ENCODE data around the gene RNF151. TPM values are rescaled to one million over a fixed set of nuclear protein-coding genes. Genes with fewer than 3 reads are reported as not detected.

The RNF151 gene
- total and polyA plus RNA-seq, 10 of the 15 experiments (the other 5 are each of a cell fraction or from before 2014, with no cell fraction given), result 0.17 to 0.56 TPM; not detected in 8

DNA sequence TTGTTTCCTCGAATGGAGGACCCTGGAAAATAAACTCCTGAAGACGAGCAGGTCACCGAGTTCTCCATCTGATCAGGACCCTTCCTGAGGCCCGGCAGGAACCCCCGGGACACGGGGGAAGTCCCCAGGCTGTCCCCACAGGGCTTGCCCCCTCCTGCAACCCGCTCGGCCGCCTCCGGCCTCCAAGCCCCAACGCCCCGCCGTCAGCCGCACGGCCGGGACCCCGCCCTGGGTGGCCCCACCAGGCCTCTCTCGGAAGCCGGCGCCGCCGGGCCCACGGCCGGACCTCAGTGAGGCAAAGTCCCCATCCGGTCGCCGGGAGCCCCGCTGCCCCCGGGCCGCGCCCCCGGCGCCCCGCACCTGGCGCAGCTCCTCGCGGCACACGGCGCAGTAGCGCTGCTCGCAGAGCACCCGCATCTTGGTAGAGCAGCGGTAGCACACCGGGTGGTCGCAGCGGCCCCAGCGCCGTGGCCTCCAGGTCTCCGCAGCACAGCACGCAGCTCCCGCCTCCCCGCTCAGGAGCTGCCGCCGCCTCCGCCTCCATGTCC lies 42.6 kb downstream of the RNF151 start (continued):
- TF ChIP-seq, protein P1, sequence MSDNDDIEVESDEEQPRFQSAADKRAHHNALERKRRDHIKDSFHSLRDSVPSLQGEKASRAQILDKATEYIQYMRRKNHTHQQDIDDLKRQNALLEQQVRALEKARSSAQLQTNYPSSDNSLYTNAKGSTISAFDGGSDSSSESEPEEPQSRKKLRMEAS (IDR thresholded peaks at IDR 0.05; ENCODE audit: low read depth, low read length), result no peak
- TF ChIP-seq DPF2 (IDR thresholded peaks at IDR 0.05) (peak; percentile 30; the same call in 1 of the 2 replicates), POLR2A (IDR thresholded peaks at IDR 0.05; ENCODE audit: low read depth, low read length) (peak; percentile 71; the same call in 1 of the 2 replicates), BCL11A (IDR thresholded peaks at IDR 0.05; ENCODE audit: low read depth, low read length) (no peak), TCF12 (IDR thresholded peaks at IDR 0.05; ENCODE audit: low read depth, low read length) (0 out of 2 replicates have a peak, but pooled peaks have one; percentile 12), BACH1 (IDR thresholded peaks at IDR 0.05; ENCODE audit: borderline replicate concordance) (no peak), SMAD5 (IDR thresholded peaks at IDR 0.05; ENCODE audit: low read depth) (no peak), YY1 (IDR thresholded peaks at IDR 0.05; ENCODE audit: low read depth, low read length) (no peak), MTA3 (IDR thresholded peaks at IDR 0.05; ENCODE audit: borderline replicate concordance, low read length) (no peak), BRCA1 (IDR thresholded peaks at IDR 0.05; ENCODE audit: low read depth, low read length) (no peak), BMI1 (IDR thresholded peaks at IDR 0.05; ENCODE audit: borderline replicate concordance) (no peak), TCF3 (IDR thresholded peaks at IDR 0.05; ENCODE audit: borderline replicate concordance, insufficient read depth, low read depth, low read length) (no peak), LARP7 (IDR thresholded peaks at IDR 0.05) (peak; percentile 20; the same call in 1 of the 2 replicates)

DNA sequence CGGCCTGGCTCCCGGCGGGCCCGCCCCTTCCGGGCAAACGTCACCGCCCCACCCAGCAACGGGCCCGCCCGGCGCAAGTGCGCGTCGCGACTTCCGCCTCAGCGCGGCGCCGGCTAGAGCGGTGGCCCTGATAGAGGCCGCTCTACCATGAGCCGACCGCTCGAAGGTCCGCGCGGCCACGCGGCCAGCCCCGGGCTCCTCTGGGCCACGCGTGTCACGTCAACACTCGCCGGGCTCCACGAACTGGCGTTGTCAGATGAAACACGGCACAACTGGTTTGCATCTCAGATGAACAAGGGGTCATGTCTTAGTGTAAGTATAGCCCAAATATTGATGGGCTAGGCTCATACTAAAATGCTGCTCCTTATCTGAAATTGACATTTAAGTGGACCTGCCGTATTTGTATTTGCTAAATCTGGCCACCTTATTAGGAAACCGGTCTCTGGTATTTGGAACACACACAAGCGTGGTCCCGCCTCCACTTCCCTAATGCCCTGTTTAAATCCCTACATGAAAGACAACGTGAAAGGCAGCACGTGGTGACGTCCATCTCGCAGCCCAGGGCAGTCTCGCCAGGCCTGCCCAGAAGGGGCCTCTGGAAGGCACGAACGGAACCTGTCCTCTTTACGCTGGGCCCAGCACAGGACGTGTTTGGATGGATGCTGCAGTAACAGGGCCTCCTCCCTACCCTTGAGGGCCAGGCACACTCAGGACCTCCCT lies 43.3 kb downstream of the RNF151 start, which contains the start of gene ZNF598:
Gene ZNF598, minus strand, starts transcription at position 31 of the 720 bp plus-strand sequence.
- ATAC-seq (peak; percentile 93), DNase-seq (ENCODE audit: low read depth, low spot score) (no peak), FAIRE-seq (no peak)
- peaks cover 0 to 3% of the 10 kb centered on the region in 2 experiments; a peak in 1 of 4 replicates for H3K36me3 ChIP-seq (ENCODE audit: control insufficient read depth in 2 of 2, insufficient read depth in 2 of 2, low read length in 1 of 2)
- no peaks in the 10 kb centered on the region for H4K20me1 ChIP-seq (ENCODE audit: control insufficient read depth, insufficient read depth)
- TSS peak; percentile 99 for BruUV-seq (replicated peaks)
- H3K4me1 ChIP-seq (ENCODE audit: control insufficient read depth, insufficient read depth, low read length), result peaks cover 15% of the 10 kb centered on the region
- intact Hi-C loops (cut with micrococcal nuclease; ENCODE audit: unreplicated experiment) (loop anchor here (5.0 kb wide), 1 partner anchor 142 kb away; no protein-coding TSS in a partner anchor), in situ Hi-C loops (cut with MboI) (loop anchor here (10.0 kb wide), 1 partner anchor 485 kb away; no protein-coding TSS in a partner anchor)
- RAD21 ChIA-PET (ENCODE audit: unreplicated experiment), result no interaction called here
- peaks cover 54% of the 10 kb centered on the region for H3K79me2 ChIP-seq (ENCODE audit: control insufficient read depth, insufficient read depth, low read length)
- H3K27me3 ChIP-seq (replicated peaks in 1 of 2; ENCODE audit: control insufficient read depth in 2 of 2, insufficient read depth in 2 of 2, low read length in 1 of 2), result no peaks in the 10 kb centered on the region
- POLR2A ChIA-PET, result no interaction called here
- WGBS (ENCODE audit: insufficient coverage, insufficient replicate concordance, low lambda C conversion rate, missing lambda C conversion rate), result under 1% methylated on average over 37 of the region's 52 CpGs
- H3K4me3 ChIP-seq, result peak within 1 kb of the TSS; percentile 100
- H3K9me3 ChIP-seq (replicated peaks; ENCODE audit: control insufficient read depth, insufficient read depth, low read length), result no peaks in the 10 kb centered on the region
- SMC1A ChIA-PET (ENCODE audit: uncharacterized antibody, unreplicated experiment), result no interaction called here
- peak within 1 kb of the TSS; percentile 96 for H3K9ac ChIP-seq (ENCODE audit: control insufficient read depth, insufficient read depth, low read length)
- H3K4me2 ChIP-seq (ENCODE audit: control insufficient read depth, insufficient read depth), result peak within 1 kb of the TSS; percentile 99
- CTCF ChIA-PET, result no interaction called here
- H3K27ac ChIP-seq (ENCODE audit: control insufficient read depth, insufficient read depth), result peak within 1 kb of the TSS; percentile 89
- H2AFZ ChIP-seq (ENCODE audit: control insufficient read depth, low read depth, low read length), result peak within 1 kb of the TSS; percentile 89
- TF ChIP-seq BACH1 (IDR thresholded peaks at IDR 0.05; ENCODE audit: borderline replicate concordance) (peak; percentile 67; the same call in 1 of the 2 replicates), POLR2AphosphoS5 (IDR thresholded peaks at IDR 0.05; ENCODE audit: low read length) (peak; percentile 87), RUNX3 (IDR thresholded peaks at IDR 0.05; ENCODE audit: low read length) (peak; percentile 46), IKZF1 (conservative IDR thresholded peaks at IDR 0.05) (peak; percentile 86), CREM (IDR thresholded peaks at IDR 0.05; ENCODE audit: low read depth) (peak; percentile 54; the same call in 1 of the 2 replicates), MYC (IDR thresholded peaks at IDR 0.05; ENCODE audit: insufficient read depth, insufficient read length, insufficient replicate concordance, low read length, severe bottlenecking) (peak; percentile 81), JUND (IDR thresholded peaks at IDR 0.05; ENCODE audit: low read depth, low read length) (no peak), SPI1 (IDR thresholded peaks at IDR 0.05; ENCODE audit: borderline replicate concordance, insufficient read depth, low read depth, low read length) (peak; percentile 49; the same call in 1 of the 2 replicates), EP300 (IDR thresholded peaks at IDR 0.05; ENCODE audit: borderline replicate concordance in 1 of 2, control insufficient read depth in 1 of 2, low read depth in 2 of 2, low read length in 2 of 2) (no peak), ZBED1 (IDR thresholded peaks at IDR 0.05; ENCODE audit: borderline replicate concordance) (no peak), YY1 (IDR thresholded peaks at IDR 0.05; ENCODE audit: low read depth, low read length) (peak; percentile 67), PML (IDR thresholded peaks at IDR 0.05; ENCODE audit: low read length) (peak; percentile 80; the same call in 1 of the 2 replicates)
- TF ChIP-seq, protein P2, sequence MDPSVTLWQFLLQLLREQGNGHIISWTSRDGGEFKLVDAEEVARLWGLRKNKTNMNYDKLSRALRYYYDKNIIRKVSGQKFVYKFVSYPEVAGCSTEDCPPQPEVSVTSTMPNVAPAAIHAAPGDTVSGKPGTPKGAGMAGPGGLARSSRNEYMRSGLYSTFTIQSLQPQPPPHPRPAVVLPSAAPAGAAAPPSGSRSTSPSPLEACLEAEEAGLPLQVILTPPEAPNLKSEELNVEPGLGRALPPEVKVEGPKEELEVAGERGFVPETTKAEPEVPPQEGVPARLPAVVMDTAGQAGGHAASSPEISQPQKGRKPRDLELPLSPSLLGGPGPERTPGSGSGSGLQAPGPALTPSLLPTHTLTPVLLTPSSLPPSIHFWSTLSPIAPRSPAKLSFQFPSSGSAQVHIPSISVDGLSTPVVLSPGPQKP (IDR thresholded peaks at IDR 0.05; ENCODE audit: low read depth, low read length), result peak; percentile 74

Measured in GM12878 (cell line).